NCI-H146 (cell line): ENCODE measurements around the gene SNAPC2.

ENCODE experiments used
- DNase-seq: peaks from one replicate; lab custom pipeline; 2025; lab: John Stamatoyannopoulos, UW

Gene SNAPC2, protein sequence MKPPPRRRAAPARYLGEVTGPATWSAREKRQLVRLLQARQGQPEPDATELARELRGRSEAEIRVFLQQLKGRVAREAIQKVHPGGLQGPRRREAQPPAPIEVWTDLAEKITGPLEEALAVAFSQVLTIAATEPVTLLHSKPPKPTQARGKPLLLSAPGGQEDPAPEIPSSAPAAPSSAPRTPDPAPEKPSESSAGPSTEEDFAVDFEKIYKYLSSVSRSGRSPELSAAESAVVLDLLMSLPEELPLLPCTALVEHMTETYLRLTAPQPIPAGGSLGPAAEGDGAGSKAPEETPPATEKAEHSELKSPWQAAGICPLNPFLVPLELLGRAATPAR

DNA sequence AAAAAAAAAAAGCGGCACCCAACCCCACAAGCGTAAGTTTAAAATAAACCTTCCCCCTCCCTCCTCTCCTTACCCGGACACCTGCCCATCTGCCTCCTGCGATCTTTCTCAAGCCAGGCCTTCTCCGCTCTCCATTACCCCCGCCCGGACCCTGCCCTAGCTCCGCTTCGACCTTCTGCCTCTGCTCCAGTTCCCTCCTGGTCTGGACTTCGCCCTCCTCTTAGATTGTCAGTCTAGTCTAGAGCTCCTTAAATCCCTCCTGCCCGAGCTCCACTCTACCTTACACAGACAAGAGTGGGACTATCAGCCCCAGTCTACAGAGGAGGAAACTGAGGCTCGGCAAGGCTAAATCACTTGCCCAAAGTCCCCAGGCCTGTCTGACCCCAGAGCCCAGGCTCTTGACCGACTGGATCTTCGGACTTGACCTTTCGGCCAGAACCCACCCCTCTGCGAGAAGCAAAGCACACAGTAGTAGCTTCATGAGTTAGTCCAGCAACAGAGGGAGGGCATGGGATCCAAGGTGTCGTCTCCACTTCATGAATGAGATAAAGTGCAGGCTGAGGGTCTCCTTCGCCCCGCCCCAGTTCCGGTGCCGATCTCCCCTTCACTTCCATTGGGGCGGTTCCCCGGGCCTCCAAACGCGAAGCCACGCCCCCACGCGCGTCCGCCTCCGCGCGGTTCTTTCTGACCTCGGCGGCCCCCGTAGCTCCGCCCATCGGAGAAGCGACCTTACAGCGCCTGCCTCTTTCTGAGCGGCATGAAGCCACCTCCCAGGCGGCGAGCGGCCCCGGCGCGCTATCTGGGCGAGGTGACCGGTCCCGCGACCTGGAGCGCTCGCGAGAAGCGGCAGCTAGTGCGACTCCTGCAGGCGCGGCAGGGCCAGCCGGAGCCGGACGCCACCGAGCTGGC lies at the start of gene SNAPC2:
Gene SNAPC2 (plus strand): TSS at position 729 of the 909 bp plus-strand sequence. CDS start 29 bp downstream, at position 758.
- peak; percentile 88 for DNase-seq

DNA sequence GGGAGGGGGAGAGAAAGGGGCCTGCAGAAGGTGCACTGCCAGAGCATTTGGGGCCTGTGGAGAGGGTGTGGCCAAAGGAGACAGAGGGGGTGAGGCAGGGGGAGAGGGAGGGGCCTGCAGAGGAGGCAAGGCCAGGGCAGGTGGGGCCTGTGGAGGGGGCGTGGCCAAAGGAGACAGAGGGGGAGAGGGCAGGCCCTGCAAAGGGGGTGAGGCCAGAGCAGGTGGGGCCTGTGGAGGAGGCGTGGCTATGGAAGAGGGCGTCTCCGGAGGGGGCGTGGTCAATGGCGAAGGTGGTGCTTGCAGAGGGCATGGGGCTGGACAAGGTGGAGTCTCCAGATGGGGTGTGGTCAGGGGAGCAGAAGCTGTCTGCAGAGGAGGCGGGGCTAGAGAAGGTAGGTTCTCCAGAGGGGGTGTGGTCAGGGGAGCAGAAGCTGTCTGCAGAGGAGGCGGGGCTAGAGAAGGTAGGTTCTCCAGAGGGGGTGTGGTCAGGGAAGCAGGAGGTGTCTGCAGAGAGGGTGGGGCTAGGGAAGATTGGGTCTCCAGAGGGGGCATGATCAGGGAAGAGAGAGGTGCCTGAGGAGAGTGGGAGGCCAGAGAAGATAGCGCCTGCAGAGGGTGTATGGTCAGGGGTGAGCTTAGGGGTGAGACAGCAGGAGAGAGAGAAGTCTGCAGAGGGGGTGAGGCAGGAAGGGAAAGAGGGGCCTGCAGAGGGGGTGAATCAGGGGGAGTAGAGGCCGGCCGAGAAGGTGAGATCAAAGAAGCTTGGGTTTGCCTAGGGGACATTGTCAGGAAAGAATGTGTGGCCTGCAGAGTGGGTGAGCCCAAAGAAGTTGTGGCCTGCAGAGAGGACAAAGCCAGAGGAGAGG lies 49.3 kb upstream of the SNAPC2 start:
- peak; percentile 52 for DNase-seq

- DNase-seq: peak; percentile 55
Measured at GRCh38 chr19:7871437-7872305, 48.5 kb upstream of the SNAPC2 start.

- DNase-seq: no peak
Measured at GRCh38 chr19:7872306-7873204, 47.6 kb upstream of the SNAPC2 start.

- peak; percentile 60 for DNase-seq
Measured at GRCh38 chr19:7873304-7874075, 46.6 kb upstream of the SNAPC2 start.

DNA sequence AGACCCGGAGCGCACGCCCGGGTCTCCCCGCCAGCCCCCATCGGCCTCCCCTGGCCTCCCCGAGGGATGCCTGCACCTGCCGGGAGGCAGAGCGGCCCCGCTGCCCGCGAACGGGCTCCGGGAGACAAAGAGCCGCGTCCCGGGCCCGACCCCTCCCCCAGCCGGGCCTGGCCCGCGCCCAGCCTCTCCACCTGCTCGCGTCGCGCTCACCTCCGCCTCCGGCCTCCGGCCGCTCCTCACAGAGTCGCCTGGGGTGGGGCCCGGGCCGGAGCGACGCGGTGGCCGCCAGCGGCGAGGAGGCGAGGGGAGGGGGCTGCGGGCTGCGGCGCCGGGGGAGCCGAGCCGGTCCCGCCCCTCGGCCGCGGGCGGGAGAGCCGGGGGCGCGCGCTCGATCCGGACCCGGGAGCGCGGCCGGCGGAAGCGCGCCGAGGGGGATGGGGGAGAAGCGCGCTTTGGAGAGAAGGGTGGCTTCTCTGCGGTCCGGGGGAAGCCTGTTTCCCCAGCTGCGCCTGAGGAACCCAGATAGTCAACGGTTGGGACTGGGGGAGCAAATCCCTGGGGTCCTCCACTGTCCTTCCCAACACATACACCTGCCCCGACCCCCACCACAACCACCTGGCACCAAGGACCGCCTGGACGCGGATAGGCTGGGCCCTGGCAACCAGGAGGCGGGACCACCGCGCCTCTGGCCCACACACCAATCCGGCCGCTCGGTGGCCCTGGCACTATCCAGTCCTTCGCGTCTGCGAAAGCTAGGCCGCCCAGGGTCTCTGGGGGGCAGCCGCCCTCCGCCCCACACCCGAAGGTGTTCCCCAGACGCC lies 45.9 kb upstream of the SNAPC2 start, which contains the start of gene PRR36:
Gene PRR36 (minus strand): TSS at position 315 of the 821 bp plus-strand sequence. CDS start 701 bp downstream, outside the sequence.
- peak; percentile 85 for DNase-seq

GRCh38 chr19:7874897-7875273 lies 45.3 kb upstream of the SNAPC2 start:
- DNase-seq: peak; percentile 23

- DNase-seq: no peak
Measured at GRCh38 chr19:7877249-7877836, 42.8 kb upstream of the SNAPC2 start.

DNA sequence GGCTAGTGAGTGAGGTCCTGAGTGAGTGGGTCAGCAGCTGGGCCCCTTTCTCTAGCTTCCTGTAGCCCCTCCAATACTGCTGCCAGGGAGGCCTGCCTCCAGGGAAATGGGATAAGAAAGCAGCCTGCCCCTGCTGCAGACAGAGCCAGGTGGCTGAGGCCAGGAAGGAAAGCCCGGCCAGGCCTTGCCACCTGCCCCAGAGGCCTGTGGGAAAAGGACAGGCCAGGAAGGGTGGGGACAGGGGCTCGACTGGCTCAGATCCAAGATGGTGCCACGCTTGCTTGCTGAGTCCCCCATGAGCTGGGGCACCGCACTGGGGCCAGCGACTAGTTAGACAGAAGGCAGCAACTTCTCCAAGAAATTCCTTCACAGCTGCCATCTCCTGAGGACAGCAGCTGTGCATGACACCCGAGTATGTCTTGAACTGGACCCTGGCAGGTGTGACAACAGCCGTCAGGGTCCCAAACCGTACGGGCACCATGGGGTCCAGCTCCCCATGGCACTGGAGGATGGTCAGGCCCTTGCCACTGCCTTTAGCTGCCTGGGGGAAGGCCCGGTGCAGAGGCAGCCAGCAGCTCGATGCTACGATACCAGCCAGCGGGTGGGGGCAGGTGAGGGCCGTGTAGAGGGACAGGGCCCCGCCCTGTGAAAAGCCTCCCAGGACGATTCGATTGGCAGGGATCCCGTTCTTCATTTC lies 40.9 kb upstream of the SNAPC2 start:
- DNase-seq: no peak

DNA sequence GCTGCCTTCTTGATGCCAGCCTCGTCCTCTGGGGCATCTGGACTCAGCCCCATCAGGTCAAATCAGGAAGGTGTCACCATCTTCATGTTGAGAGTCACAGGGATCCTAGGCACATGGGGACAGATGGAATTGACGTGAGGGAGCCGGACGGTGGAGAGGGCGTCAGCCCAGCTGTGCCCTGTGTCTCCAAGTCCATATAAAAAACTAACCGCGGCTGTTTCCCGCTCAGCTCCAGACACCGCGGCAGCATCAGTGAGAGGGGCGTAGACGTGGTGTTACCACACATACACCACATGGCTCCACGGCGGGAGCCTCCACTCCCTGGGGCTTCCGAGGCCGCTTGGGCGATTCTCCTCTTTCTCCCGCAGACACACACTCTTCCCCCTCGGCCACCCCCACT lies 40.3 kb upstream of the SNAPC2 start:
- DNase-seq: no peak

DNA sequence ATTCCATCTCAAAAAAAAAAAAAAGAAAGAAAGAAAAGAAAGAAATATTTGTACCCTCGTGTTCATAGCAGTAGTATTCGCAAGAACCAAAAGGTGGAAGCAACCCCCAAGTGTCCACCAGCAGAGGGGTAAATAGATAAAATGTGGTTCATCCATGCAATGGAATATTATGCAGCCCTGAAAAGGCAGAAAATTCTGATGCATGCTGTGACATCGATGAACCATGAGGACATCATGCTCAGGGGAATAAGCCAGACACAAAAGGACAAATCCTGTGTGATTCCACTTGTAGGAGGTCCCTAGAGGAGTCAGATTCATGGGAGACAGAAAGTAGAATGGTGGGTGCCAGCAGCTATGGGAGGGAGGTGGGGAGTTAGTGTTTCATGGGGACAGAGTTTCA lies 38.2 kb upstream of the SNAPC2 start:
- DNase-seq: no peak

DNA sequence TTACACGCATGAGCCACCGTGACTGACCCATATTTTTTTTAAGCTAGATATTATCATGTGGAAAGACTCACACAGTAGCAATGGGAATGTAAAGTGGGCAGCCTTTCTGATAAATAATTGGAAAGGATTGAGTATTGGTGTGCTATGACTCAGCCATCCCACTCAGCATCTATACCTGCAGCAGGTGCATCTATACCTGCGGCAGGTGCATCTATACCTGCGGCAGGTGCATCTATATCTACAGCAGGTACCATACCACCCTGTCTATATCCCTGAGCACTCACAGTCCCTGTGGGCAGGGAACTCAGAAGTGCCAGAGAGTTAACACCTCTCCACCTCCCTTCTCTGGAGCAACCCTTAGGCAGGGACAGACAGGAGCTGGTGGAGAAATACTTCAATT lies 37.0 kb upstream of the SNAPC2 start:
- DNase-seq: peak; percentile 63

- DNase-seq: no peak
Measured at GRCh38 chr19:7883796-7884570, 36.2 kb upstream of the SNAPC2 start.

- no peak for DNase-seq
Measured at GRCh38 chr19:7885818-7886217, 34.3 kb upstream of the SNAPC2 start.

DNA sequence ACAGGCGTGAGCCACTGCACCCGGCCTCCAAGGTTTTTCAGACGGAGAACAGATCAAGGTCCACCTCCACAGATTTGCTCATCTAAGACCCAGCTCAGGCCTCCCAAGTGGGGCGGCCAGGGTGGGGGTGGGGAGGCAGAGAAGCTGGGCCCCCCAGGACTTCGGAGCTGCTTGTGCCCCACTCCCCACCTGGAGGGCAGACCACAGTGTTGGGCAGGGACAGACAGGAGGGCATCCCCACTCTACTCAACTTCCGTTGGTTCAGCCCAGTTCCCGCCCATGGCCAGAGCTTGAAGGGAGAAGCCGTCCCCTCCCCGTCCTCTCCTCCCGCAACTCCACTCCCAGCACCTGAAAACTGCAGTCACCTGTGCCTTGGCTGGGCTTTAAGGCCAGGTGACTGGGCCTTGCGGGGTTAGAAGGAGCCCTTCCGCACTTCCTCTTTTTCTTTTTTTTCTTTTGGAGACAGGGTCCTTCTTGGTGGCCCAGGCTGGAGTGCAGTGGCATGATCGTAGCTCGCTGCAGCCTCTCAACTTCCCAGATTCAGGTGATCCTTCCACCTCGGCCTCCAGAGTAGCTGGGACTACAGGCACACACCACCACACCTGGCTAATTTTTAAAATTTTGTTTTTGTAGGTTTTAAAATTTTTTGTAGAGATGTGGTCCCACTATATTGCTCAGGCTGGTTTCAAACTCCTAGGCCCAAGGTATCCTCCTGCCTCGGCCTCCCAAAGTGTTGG lies 32.6 kb upstream of the SNAPC2 start:
- no peak for DNase-seq
